Body of pancreas (tissue), 4 donors: ENCODE results near the gene PGP.

Source experiments
- CTCF ChIP-seq, 7 experiments: fragments of 450-650 bp in 4 of 7; fragments of 200-600 bp in 3 of 7; sonication (generic) in 3 of 7; IDR thresholded peaks; one replicate each; pipeline ENCODE4 v1.5.1; 2016 to 2019; ENCODE audit warnings: antibody characterized with exemption in 7 of 7
- POLR2A ChIP-seq, 3 donors: fragments of 450-650 bp; IDR thresholded peaks; one replicate each; pipeline ENCODE4 v1.6.1; 2016; ENCODE audit warnings: antibody characterized with exemption in 3 of 3, mild to moderate bottlenecking in 2 of 3

GRCh38 chr16:2196981-2197511 is 17.6 kb downstream of the PGP start:
- no peak for TF ChIP-seq CTCF (IDR thresholded peaks at IDR 0.05)
- no peak for TF ChIP-seq POLR2A (IDR thresholded peaks at IDR 0.05)
